Measurements from ENCODE around the gene C18orf32. TPM values are rescaled to one million over a fixed set of nuclear protein-coding genes. Genes with fewer than 3 reads are reported as not detected.
"Not testable (repeated sequence)": the region's sequence is repeated elsewhere in the genome, so short reads cannot be mapped to it uniquely, and the experiment has no call there.

C18orf32 gene
- total RNA-seq, 4 donors from 2014 or later: 10.0 to 50.2 (median 28.1) TPM

GRCh38 chr18:49515516-49515915, 28.5 kb upstream of the C18orf32 start:
- no peak overlapping the region for H3K4me3 ChIP-seq
- no peak for DNase-seq
- in situ Hi-C loops (cut with MboI; ENCODE audit: low pct_ligation_motif_present in 1 of 4, low pct_unique_long_range_greater_than_20kb in 1 of 4, low sequenced_read_pairs in 3 of 4) (loop anchor here in 2 of 4 donors (10.0 to 25.0 kb wide), 2 partner anchors 339 to 347 kb away; no protein-coding TSS in a partner anchor), intact Hi-C loops (cut with DNase I; ENCODE audit: low total_unique reads) (no loop called here)
- H3K27ac ChIP-seq: no peak overlapping the region
- no peaks in the 10 kb centered on the region for H3K9me3 ChIP-seq
- TF ChIP-seq EP300 (IDR thresholded peaks at IDR 0.05; ENCODE audit: low read depth) (no peak), POLR2A (IDR thresholded peaks at IDR 0.05) (no peak), POLR2AphosphoS5 (IDR thresholded peaks at IDR 0.05) (no peak), CTCF (IDR thresholded peaks at IDR 0.05) (no peak)
- 90 to 100% methylated on average over 1 to 3 of the region's 3 CpGs for WGBS, 2 donors (ENCODE audit: low coverage in 1 of 2)
- no peaks in the 10 kb centered on the region for H3K36me3 ChIP-seq
- H3K4me1 ChIP-seq: peaks cover 0 to 6% (median 3%) of the 10 kb centered on the region in 4 donors
- H3K27me3 ChIP-seq: no peaks in the 10 kb centered on the region

GRCh38 chr18:49515003-49515402, 28.0 kb upstream of the C18orf32 start:
- H3K27me3 ChIP-seq; DNase-seq; H3K9me3 ChIP-seq; H3K4me3 ChIP-seq; intact Hi-C loops (cut with DNase I; ENCODE audit: low total_unique reads); H3K36me3 ChIP-seq; H3K4me1 ChIP-seq: not testable (repeated sequence)
- H3K27ac ChIP-seq: peak overlapping the region in 2 of 4 donors; percentile 19 to 36
- WGBS, 2 donors (ENCODE audit: low coverage in 1 of 2): 77% methylated on average over 5 of the region's 5 CpGs; no CpG with 5 or more reads in 1 of the 2 donors
- in situ Hi-C loops (cut with MboI; ENCODE audit: low pct_ligation_motif_present in 1 of 4, low pct_unique_long_range_greater_than_20kb in 1 of 4, low sequenced_read_pairs in 3 of 4): loop anchor here in 2 of 4 donors (10.0 to 25.0 kb wide), 2 partner anchors 340 to 347 kb away; no protein-coding TSS in a partner anchor

- peaks cover 0 to 6% (median 3%) of the 10 kb centered on the region in 4 donors for H3K4me1 ChIP-seq
- peak; percentile 63 for DNase-seq
- intact Hi-C loops (cut with DNase I; ENCODE audit: low total_unique reads): loop anchor here (5.0 kb wide), 1 partner anchor 343 kb away; no protein-coding TSS in a partner anchor
- peak overlapping the region in 2 of 4 donors; percentile 19 to 36 for H3K27ac ChIP-seq
- in situ Hi-C loops (cut with MboI; ENCODE audit: low pct_ligation_motif_present in 1 of 4, low pct_unique_long_range_greater_than_20kb in 1 of 4, low sequenced_read_pairs in 3 of 4): loop anchor here in 3 of 4 donors (5.0 to 25.0 kb wide), 3 partner anchors 340 to 348 kb away; no protein-coding TSS in a partner anchor
- TF ChIP-seq EP300 (IDR thresholded peaks at IDR 0.05; ENCODE audit: low read depth): no peak
- no peak for TF ChIP-seq POLR2AphosphoS5 (IDR thresholded peaks at IDR 0.05)
- no peak for TF ChIP-seq POLR2A (IDR thresholded peaks at IDR 0.05)
- no peak for TF ChIP-seq CTCF (IDR thresholded peaks at IDR 0.05)
- H3K9me3 ChIP-seq: no peaks in the 10 kb centered on the region
- 32 to 41% methylated on average over 9 of the region's 9 CpGs for WGBS, 2 donors (ENCODE audit: low coverage in 1 of 2)
- no peaks in the 10 kb centered on the region for H3K36me3 ChIP-seq
- H3K4me3 ChIP-seq: no peak overlapping the region
- no peaks in the 10 kb centered on the region for H3K27me3 ChIP-seq
Observed at GRCh38 chr18:49514577-49514976, 27.5 kb upstream of the C18orf32 start.

- WGBS, 2 donors (ENCODE audit: low coverage in 1 of 2): 93 to 97% methylated on average over 5 to 8 of the region's 8 CpGs
- not testable (repeated sequence) for DNase-seq, H3K9me3 ChIP-seq, H3K27ac ChIP-seq, H3K4me3 ChIP-seq, H3K27me3 ChIP-seq, H3K4me1 ChIP-seq, H3K36me3 ChIP-seq
- in situ Hi-C loops (cut with MboI; ENCODE audit: low pct_ligation_motif_present in 1 of 4, low pct_unique_long_range_greater_than_20kb in 1 of 4, low sequenced_read_pairs in 3 of 4): loop anchor here in 3 of 4 donors (5.0 to 25.0 kb wide), 3 partner anchors 342 to 349 kb away; no protein-coding TSS in a partner anchor
- intact Hi-C loops (cut with DNase I; ENCODE audit: low total_unique reads): loop anchor here (5.0 kb wide), 1 partner anchor 344 kb away; no protein-coding TSS in a partner anchor
Observed at GRCh38 chr18:49512876-49513275, 25.8 kb upstream of the C18orf32 start.

DNA sequence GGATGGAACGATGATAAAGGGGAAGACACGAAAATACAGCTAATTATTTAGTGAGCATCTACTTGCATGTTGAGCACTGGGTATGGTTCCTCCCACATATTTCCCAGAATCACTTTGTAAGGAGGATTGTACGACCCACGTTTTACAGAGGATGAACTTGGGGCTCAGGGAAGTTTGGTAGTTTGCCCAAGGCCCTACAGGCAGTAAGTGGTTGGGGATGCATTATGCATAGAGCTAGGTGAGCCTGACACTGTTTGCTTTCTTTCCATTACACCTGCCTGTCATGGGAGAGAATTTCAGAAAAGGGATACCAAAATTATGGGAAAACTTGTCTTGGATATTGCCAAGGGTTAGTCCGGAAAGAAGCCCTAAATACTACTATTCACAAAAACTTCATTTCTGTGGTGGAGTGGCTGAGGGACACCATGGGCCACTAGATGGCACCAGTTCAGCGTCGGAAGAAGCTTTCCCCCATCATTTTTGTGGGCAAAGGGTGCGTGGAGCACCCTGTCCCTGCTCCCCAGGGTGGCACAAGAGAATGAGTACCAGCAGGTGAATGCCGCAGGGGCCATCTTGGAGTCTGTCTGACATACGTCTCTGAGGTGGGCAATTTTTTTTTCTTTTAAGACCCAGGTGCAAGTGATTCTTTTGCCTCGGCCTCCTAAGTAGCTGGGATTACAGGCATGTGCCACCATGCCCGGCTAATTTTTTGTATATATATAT, 23.5 kb upstream of the C18orf32 start:
- WGBS, 2 donors (ENCODE audit: low coverage in 1 of 2): 36 to 50% methylated on average over 8 to 12 of the region's 12 CpGs
- DNase-seq: peak; percentile 45
- Histone ChIP-seq H3K4me3 (no peak overlapping the region), H3K27ac (no peak overlapping the region), H3K4me1 (peaks cover 0 to 6% (median 3%) of the 10 kb centered on the region in 4 donors), H3K27me3 (no peaks in the 10 kb centered on the region), H3K9me3 (no peaks in the 10 kb centered on the region), H3K36me3 (no peaks in the 10 kb centered on the region)
- intact Hi-C loops (cut with DNase I; ENCODE audit: low total_unique reads): loop anchor here (5.0 kb wide), 1 partner anchor 347 kb away; no protein-coding TSS in a partner anchor
- in situ Hi-C loops (cut with MboI; ENCODE audit: low pct_ligation_motif_present in 1 of 4, low pct_unique_long_range_greater_than_20kb in 1 of 4, low sequenced_read_pairs in 3 of 4): loop anchor here in 3 of 4 donors (5.0 to 25.0 kb wide), 3 partner anchors 344 to 352 kb away; no protein-coding TSS in a partner anchor
- TF ChIP-seq CTCF (IDR thresholded peaks at IDR 0.05) (peak; percentile 64 to 79 (median 77)), POLR2AphosphoS5 (IDR thresholded peaks at IDR 0.05) (no peak)

DNA sequence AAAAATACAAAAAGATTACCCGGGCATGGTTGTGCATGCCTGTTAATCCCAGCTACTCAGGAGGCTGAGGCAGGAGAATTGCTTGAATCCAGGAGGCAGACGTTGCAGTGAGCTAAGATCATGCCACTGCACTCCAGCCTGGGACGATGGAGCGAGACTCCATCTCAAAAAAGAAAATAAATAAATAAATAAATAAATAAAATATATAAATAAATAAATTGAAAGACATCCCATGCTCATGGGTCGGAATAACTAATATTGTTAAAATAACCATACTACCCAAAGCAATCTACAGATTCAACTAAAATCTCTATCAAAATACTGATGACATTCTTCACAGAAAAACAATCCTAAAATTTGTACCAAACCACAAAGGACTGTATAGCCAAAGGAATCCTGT, 19.4 kb upstream of the C18orf32 start:
- WGBS, 2 donors (ENCODE audit: low coverage in 1 of 2): 80 to 85% methylated on average over 4 to 5 of the region's 5 CpGs
- H3K27ac ChIP-seq; H3K9me3 ChIP-seq; H3K4me1 ChIP-seq; H3K4me3 ChIP-seq; H3K27me3 ChIP-seq; DNase-seq; H3K36me3 ChIP-seq; intact Hi-C loops (cut with DNase I; ENCODE audit: low total_unique reads): not testable (repeated sequence)
- in situ Hi-C loops (cut with MboI; ENCODE audit: low pct_ligation_motif_present in 1 of 4, low pct_unique_long_range_greater_than_20kb in 1 of 4, low sequenced_read_pairs in 3 of 4): loop anchor here in 2 of 4 donors (10.0 to 25.0 kb wide), 2 partner anchors 356 to 358 kb away; no protein-coding TSS in a partner anchor

Measured in transverse colon (tissue), 4 donors.